Neural progenitor cell (in vitro differentiated cells): ENCODE data around the gene NAP1L4.

Source experiments
- EZH2 ChIP-seq: fragments of 200-600 bp; sonication (generic); IDR thresholded peaks from 2 replicates; pipeline ENCODE4 v1.6.1; 2017; ENCODE audit warnings: antibody characterized with exemption, mild to moderate bottlenecking, moderate library complexity
- EZH2phosphoT487 ChIP-seq: fragments of 200-600 bp; sonication (generic); IDR thresholded peaks from 2 replicates; pipeline ENCODE4 v1.6.1; 2017; ENCODE audit warnings: antibody characterized with exemption
- TF ChIP-seq, protein P1 (sequence below): fragments of 200-600 bp; sonication (generic); IDR thresholded peaks from 2 replicates; pipeline ENCODE4 v1.5.1; 2017; ENCODE audit warnings: antibody characterized with exemption, mild to moderate bottlenecking

DNA sequence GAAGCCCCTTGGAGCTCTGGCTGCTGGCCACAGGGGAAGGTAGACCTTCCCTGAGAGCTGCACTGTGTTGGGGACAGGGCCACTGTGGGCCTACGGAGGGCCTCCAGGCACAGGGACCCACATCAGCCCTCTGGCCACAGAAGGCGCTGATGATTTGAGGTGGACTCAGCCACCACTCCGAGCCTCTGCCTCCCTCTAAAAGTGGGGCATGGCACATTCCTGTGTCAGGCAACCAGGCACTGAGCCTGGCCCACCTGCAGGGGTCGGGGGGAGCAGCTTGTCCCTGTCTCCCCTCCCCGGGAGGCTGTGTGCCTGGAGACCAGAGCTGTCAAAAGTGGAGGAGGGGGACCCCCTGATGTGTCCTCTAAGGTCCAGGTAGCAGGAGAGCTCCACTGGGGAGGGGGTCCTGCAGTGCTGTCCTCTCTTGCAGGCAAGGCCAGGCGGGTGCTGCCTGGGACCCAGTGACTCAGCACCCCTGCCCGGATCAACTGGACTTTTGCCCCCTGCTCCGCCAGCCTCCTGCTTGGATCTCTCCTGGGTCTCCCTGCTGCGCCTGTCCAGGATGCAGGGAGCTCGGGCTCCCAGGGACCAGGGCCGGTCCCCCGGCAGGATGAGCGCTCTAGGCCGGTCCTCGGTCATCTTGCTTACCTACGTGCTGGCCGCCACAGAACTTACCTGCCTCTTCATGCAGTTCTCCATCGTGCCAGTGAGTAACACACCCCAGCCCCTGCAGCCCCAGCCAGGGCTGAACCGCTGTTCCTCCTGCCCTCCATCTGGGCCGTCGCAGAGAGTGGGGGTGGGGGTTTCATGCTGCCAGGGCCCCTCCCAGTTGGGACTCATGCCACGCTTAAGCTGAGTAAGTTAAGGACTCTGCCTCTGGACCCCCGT is 89.1 kb downstream of the NAP1L4 start:
- TF ChIP-seq, protein P1, sequence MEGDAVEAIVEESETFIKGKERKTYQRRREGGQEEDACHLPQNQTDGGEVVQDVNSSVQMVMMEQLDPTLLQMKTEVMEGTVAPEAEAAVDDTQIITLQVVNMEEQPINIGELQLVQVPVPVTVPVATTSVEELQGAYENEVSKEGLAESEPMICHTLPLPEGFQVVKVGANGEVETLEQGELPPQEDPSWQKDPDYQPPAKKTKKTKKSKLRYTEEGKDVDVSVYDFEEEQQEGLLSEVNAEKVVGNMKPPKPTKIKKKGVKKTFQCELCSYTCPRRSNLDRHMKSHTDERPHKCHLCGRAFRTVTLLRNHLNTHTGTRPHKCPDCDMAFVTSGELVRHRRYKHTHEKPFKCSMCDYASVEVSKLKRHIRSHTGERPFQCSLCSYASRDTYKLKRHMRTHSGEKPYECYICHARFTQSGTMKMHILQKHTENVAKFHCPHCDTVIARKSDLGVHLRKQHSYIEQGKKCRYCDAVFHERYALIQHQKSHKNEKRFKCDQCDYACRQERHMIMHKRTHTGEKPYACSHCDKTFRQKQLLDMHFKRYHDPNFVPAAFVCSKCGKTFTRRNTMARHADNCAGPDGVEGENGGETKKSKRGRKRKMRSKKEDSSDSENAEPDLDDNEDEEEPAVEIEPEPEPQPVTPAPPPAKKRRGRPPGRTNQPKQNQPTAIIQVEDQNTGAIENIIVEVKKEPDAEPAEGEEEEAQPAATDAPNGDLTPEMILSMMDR = no peak
- TF ChIP-seq EZH2 (no peak), EZH2phosphoT487 (no peak)
